Motor neuron (in vitro differentiated cells): ENCODE data around the gene LPIN3. TPM values are rescaled to one million over a fixed set of nuclear protein-coding genes. Genes with fewer than 3 reads are reported as not detected.

Experiments
- ATAC-seq, 8 experiments: fragments of 200-7000 bp; cut with Tn5 transposase; replicated peaks in 6 of 8; 2 replicates each; pipeline ENCODE4 v1.8.0; 2021; ENCODE audit warnings: mild to moderate bottlenecking in 8 of 8, moderate library complexity in 8 of 8
- H3K27ac ChIP-seq, 2 donors: fragments of 250-450 bp; sonication (Bioruptor Pico); 2 replicates each; pipeline ENCODE4 v1.9.0; 2021; ENCODE audit warnings: antibody characterized with exemption in 2 of 2, mild to moderate bottlenecking in 2 of 2, moderate library complexity in 1 of 2
- H3K4me1 ChIP-seq, 2 donors: fragments of 250-450 bp; sonication (Bioruptor Pico); replicated peaks in 1 of 2; 2 replicates each; pipeline ENCODE4 v1.6.1; 2021; ENCODE audit warnings: antibody characterized with exemption in 2 of 2, mild to moderate bottlenecking in 2 of 2, moderate library complexity in 1 of 2
- H3K4me3 ChIP-seq, 5 donors: fragments of 250-450 bp; sonication (Bioruptor Pico); 2 replicates each; pipeline ENCODE4 v1.9.0; 2021; ENCODE audit warnings: antibody characterized with exemption in 5 of 5, mild to moderate bottlenecking in 5 of 5, moderate library complexity in 4 of 5
- WGBS, 10 experiments: fragments of 450-650 bp; shearing (Covaris generic); methylation state at CpG; one replicate each; pipeline ENCODE4 v1.0.0; 2022; 5-methylcytosine and 5-hydroxymethylcytosine counted together
- in situ Hi-C, 9 experiments: fragments of 400-800 bp; cut with MboI; loops; one replicate each; pipeline ENCODE4 v1.15.0; 2021; ENCODE audit warnings: low sequenced_read_pairs in 9 of 9, low pct_unique_long_range_greater_than_20kb in 2 of 9; ENCODE audit not compliant: unreplicated experiment in 9 of 9
- total RNA-seq, 8 experiments: library from RNA; unstranded; fragments of 300-600 nt; gene quantifications; 2 replicates each; pipeline versions ENCODE4 v1.2.3 to v1.2.4, GENCODE V29; 2022

LPIN3 gene
- total RNA-seq, 8 experiments from 2014 or later: 0.43 to 21.1 (median 1.9) TPM

DNA sequence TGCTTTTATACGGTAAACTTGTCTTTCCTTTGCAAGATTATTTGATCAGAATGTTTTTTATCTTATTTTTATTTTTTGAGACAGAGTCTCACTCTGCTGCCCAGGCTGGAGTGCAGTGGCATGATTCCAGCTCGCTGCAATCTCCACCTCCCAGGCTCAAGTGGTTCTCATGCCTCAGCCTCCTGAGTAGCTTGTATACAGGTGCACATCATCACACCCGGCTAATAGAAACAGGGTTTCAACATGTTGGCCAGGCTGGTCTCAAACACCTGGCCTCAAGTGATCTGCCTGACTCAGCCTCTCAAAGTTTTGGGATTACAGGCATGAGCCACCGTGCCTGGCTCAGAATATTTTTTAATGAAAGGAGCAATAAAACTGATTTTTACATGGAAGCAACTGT is 8.9 kb upstream of the LPIN3 start:
- H3K27ac ChIP-seq: no peak overlapping the region
- H3K4me3 ChIP-seq: no peak overlapping the region
- peaks cover 5 to 10% of the 10 kb centered on the region in 2 donors for H3K4me1 ChIP-seq
- ATAC-seq: no peak
- 60 to 100% (median 85%) methylated on average over 1 to 4 of the region's 4 CpGs; no CpG with 5 or more reads in 1 of the 10 experiments for WGBS, 10 experiments
- in situ Hi-C loops: loop anchor here (10.0 to 25.0 kb wide), 5 partner anchors 157 to 369 kb away; no protein-coding TSS in a partner anchor

DNA sequence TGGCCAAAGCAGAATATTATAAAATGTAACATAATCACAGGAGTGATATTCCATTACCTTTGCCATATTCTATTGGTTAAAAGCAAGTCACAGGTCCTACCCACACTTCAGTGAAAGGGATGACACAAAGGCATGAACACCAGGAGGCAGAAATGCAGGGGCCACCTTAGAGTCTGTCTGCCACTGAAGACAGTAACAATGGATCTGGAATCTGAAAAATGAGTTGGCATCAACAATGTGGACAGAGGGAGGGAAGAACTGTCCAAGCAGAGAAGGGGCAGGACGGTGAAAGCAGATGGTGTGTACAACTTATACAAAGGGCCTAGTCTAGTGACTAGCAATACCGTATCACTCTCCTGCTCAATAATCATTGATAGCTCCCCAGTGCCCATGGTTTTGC is 6.6 kb upstream of the LPIN3 start:
- no peak overlapping the region for H3K4me3 ChIP-seq
- WGBS, 10 experiments: 60 to 100% (median 90%) methylated on average over 1 to 2 of the region's 2 CpGs; no CpG with 5 or more reads in 3 of the 10 experiments
- in situ Hi-C loops: loop anchor here (10.0 to 25.0 kb wide), 5 partner anchors 159 to 372 kb away; no protein-coding TSS in a partner anchor
- ATAC-seq: peak in 1 of 8 experiments; percentile 42
- H3K4me1 ChIP-seq: peaks cover 3 to 10% of the 10 kb centered on the region in 2 donors
- H3K27ac ChIP-seq: no peak overlapping the region

DNA sequence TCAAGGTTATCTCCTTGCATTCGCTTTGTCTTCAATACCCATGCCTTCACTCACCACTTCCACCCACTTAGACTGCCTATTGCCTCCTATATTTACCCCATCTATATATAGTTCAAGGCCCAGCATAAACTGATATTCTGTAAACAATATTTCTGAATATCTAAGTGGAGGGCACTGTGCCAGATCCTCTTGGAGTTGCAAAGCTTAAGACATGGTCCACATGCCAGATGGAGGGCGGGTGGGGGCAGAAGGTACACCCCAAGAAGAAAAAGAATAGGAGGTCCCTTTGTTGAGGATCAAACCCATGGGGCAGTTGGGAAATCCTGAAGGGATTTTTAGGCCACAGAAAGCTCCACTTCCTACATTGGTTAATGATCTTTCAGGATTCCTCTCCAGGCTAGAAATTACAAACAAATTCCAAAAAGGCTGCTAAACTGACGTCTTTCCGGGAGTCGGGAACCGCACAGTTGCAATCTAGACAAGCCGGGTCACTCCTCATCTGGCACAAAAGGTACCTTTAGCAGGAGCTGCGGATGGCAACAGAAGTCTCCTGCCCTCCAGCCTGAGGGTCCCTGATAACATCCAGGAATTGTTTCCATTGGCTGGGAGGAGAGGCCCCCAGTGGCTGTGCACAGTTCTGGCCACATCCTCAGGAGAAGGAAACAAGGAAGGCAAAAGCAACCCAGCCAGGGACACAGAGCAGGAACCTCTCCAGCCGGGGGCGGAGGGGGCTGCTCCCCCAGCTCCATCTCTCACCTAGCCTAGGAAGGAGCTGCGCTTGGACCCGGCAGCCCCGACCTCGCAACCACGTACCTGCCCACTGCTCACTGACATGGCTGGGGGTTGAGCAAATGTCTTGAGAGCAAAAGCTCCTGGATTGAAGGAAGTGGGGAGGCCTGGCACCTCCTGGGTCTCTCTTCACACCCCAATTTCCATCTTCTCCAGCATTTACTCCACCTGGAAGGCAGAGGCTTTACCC is 5.9 kb upstream of the LPIN3 start:
- H3K4me1 ChIP-seq: peaks cover 0 to 3% of the 10 kb centered on the region in 2 donors
- in situ Hi-C loops: loop anchor here (10.0 to 25.0 kb wide), 5 partner anchors 160 to 372 kb away; no protein-coding TSS in a partner anchor
- H3K4me3 ChIP-seq: no peak overlapping the region
- peak in 1 of 8 experiments; percentile 16 for ATAC-seq
- WGBS, 10 experiments: 79 to 97% (median 85%) methylated on average over 2 to 14 of the region's 15 CpGs; no CpG with 5 or more reads in 2 of the 10 experiments
- H3K27ac ChIP-seq: no peak overlapping the region

DNA sequence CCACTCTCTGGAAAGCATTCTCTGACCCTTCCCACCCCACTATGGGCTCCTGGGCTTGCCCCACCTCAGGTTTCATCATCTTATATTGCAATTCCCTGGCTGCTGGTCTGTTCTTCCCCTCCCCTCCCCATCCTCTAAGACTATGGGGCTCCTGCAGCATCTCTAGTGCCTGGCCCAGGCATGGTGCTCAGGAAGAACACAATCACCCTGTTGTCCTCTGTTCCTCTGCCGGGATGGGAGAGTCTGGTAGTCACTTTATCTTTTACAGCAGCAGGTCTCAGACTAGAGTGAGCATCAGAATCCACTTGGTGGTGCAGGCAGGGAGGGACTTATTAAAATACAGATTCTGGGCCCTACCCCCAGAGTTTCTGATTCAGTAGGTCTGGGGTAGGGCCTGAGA is 5.0 kb upstream of the LPIN3 start:
- H3K27ac ChIP-seq: no peak overlapping the region
- ATAC-seq: no peak
- peaks cover 0 to 2% of the 10 kb centered on the region in 2 donors for H3K4me1 ChIP-seq
- H3K4me3 ChIP-seq: no peak overlapping the region
- in situ Hi-C loops: loop anchor here (10.0 to 25.0 kb wide), 5 partner anchors 161 to 373 kb away; no protein-coding TSS in a partner anchor
- WGBS, 10 experiments: 63 to 100% methylated on average over 1 of the region's 1 CpG; no CpG with 5 or more reads in 8 of the 10 experiments

DNA sequence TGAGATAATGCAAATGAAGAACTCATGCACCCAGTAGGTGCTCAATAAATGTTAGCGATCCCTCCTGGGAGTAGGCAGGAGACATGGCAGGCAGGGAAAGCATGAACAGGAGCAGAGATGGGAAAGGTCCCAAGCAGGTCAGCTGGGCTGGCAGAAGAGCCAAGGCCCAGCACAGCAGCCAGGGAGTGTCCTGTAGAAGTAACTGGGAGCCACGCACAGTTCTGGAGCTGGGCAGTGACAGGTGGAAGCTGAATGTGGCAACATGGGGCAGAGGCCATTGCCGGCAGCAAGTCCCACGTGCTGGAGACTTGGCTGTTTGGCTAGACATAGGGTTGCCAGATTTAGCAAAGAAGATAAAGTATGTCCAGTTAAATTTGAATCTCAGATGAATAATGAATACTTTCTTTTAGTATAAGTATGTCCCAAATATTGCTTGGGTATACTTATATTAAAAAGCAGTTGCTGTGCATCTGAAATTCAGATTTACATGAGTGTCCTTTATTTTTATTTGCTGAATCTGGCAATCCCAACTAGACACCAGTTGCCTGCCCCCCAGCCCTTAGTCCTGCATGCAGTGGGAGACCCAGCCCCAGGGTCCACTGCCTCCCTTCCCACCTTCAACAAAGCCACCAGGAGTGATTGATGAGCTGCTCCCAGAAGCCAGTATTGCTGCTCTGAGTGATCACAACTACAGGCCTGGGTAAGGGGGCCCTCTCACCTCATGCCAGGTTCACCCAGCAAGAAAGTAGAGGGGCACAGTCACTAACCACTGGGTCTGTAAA is 3.7 kb upstream of the LPIN3 start:
- in situ Hi-C loops: loop anchor here (10.0 to 25.0 kb wide), 5 partner anchors 162 to 375 kb away; no protein-coding TSS in a partner anchor
- WGBS, 10 experiments: 88 to 100% (median 94%) methylated on average over 1 to 4 of the region's 4 CpGs; no CpG with 5 or more reads in 2 of the 10 experiments
- no peak overlapping the region for H3K27ac ChIP-seq

DNA sequence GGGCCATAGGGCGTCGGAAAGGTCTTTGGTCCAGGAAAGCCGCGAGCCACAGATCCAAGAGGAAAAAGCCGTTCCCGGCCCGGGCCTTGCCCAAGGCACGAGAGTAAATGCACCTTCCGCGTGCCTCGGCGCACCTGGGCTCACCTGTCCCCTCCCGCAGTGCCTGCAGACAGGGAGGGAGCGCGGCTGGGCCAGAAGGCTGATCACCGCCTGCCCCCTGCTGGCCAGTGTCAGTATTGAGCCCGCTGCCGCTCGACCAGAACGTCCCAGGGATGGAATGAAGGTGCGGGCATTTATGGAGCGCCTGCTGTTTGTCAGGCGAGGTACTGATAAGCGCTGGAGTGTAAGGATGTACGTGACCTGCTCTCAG is 679 bp upstream of the LPIN3 start:
- H3K4me3 ChIP-seq: peak overlapping the region in 4 of 5 donors; percentile 11 to 27 (median 20)
- peaks cover 0 to 7% of the 10 kb centered on the region in 2 donors for H3K4me1 ChIP-seq
- H3K27ac ChIP-seq: no peak overlapping the region
- peak; percentile 67 to 85 (median 75) for ATAC-seq
- in situ Hi-C loops: loop anchor here (5.0 to 25.0 kb wide), 6 partner anchors 163 to 378 kb away; no protein-coding TSS in a partner anchor
- WGBS, 10 experiments: 0 to 43% (median 1%) methylated on average over 4 to 11 of the region's 25 CpGs; no CpG with 5 or more reads in 2 of the 10 experiments

More for the DNA sequence above, 3.7 kb upstream of the LPIN3 start:
- no peak for ATAC-seq
- Histone ChIP-seq H3K4me3 (no peak overlapping the region), H3K4me1 (peaks cover 0 to 7% of the 10 kb centered on the region in 2 donors)

DNA sequence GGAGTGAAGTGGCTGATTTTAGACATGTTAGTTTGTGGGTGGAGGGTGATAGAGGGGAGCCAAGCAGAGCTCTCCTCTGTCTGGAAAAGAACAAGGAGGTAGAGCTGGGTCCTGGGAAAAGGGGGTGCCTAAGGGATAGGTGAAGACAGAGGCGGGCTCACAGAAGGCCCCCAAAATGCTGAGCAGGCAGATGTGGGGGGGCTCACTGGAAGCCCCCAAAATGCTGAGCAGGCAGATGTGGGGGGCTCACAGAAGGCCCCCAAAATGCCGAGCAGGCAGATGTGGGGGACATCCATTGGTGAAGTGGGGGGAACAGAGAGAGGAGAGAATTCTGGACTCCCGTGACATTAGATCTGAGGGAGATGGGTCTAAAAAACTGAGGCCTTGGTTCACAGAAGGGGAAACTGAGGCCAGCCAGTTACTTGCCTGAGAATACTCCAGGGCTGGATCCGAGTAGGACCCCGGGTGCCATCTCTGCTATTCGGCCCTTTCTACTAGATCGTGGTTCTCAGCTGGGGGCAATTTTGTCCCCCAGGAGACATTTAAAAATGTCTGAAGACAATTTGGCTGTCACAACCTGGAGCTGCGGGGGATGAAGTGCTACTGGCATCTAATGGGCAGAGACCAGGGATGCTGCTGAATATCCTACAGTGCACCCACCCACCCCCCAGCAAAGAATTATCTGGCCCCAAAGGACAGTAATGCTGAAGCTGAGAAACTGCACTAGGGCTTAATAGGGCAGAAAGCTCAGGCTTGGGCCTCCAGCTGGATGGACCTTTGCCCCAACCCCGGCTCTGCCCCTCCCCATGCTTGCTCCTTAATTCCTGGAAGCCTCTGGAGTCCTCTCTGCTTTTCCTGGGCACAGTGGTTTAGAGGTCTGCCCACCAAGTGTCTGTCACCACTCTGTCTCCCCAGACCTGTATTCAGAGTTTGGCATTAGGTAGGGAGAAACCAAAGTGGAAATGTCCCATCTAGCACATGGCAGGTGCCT is 2.1 kb downstream of the LPIN3 start:
- ATAC-seq: no peak
- Histone ChIP-seq H3K4me3 (no peak overlapping the region), H3K27ac (no peak overlapping the region), H3K4me1 (peaks cover 0 to 11% of the 10 kb centered on the region in 2 donors)
- WGBS, 10 experiments: 83 to 100% methylated on average over 1 of the region's 9 CpGs; no CpG with 5 or more reads in 8 of the 10 experiments
- in situ Hi-C loops: loop anchor here in 8 of 9 experiments (5.0 to 25.0 kb wide), 5 partner anchors 165 to 380 kb away; no protein-coding TSS in a partner anchor

DNA sequence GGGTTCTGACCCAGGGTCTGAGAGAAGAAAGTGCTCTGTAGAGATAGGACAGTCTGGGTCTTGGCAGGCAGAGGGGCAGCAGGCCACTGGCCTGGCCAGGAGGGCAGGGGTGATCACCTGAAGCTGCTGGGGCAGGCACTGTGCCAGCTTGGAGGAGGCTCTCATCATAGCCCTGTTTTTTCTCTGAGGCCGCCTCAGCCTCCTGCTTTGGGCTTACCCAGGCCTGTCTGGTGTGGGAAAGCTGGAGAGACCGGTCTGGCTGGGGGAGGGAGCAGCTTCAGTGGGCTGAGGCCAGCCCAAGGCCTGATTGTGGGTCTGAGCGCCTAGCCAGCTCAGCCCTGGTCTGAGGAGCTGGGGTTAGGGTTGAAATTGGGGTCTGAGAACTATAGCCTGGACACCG is 3.9 kb downstream of the LPIN3 start:
- Histone ChIP-seq H3K27ac (no peak overlapping the region), H3K4me1 (peaks cover 0 to 13% of the 10 kb centered on the region in 2 donors), H3K4me3 (no peak overlapping the region)
- in situ Hi-C loops: loop anchor here in 8 of 9 experiments (5.0 to 25.0 kb wide), 5 partner anchors 167 to 382 kb away; no protein-coding TSS in a partner anchor
- 80 to 100% (median 88%) methylated on average over 1 to 2 of the region's 4 CpGs; no CpG with 5 or more reads in 6 of the 10 experiments for WGBS, 10 experiments
- ATAC-seq: no peak

DNA sequence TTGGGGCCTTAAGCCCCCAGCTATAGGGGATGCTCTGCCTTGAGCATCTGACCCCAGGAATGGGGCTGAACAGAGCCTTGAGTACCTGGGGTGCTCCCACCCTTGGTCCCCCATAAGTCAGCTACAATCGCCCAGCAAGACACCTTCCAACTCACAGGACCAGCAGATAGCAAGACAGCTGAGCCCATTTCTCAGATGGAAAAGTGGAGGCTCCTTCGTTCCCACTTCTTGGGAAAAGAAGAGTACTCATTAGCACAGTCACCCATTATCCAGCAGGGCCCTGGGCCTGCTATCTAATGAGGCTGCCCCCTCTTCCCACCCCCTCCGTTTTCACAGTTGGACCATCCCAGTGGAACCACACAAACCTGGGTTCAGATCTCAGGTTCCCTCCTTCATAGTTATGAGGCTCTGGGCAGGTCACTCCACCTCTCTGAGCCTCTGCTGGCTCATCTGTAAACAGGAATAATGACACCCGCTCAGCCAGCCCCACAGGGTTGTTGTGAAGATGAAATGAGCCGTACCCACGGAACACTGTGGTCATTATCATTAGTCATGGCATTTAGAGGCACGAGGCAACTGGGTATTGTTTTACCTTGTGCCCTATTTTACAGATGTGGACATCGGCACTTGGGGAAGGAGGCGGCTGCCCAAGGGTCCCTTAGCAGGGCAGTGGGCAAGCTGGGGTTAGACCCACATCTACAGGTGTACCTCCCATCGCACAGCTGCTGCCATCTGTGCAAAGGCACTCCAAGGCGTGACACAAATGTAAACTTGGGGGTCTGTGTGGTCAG is 4.5 kb downstream of the LPIN3 start:
- ATAC-seq: no peak
- in situ Hi-C loops: loop anchor here in 8 of 9 experiments (5.0 to 25.0 kb wide), 5 partner anchors 168 to 383 kb away; no protein-coding TSS in a partner anchor
- no peak overlapping the region for H3K27ac ChIP-seq
- H3K4me1 ChIP-seq: peaks cover 0 to 13% of the 10 kb centered on the region in 2 donors
- H3K4me3 ChIP-seq: no peak overlapping the region
- WGBS, 10 experiments: 40 to 100% (median 80%) methylated on average over 1 to 9 of the region's 11 CpGs; no CpG with 5 or more reads in 3 of the 10 experiments

DNA sequence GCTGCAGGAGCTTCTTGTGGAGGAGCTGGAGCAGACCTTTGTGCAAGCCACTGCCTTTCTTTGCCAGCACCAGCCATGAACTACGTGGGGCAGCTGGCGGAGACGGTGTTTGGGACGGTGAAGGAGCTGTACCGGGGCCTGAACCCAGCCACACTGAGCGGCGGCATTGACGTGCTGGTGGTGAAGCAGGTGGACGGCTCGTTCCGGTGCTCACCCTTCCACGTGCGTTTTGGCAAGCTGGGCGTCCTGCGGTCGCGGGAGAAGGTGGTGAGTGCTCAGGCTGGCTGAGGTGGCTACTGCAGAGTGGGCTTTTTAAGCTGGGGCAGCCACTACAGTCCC is 5.1 kb downstream of the LPIN3 start:
- in situ Hi-C loops: loop anchor here in 8 of 9 experiments (10.0 to 25.0 kb wide), 4 partner anchors 171 to 383 kb away; no protein-coding TSS in a partner anchor
- ATAC-seq: no peak
- Histone ChIP-seq H3K4me3 (no peak overlapping the region), H3K27ac (no peak overlapping the region), H3K4me1 (peaks cover 0 to 13% of the 10 kb centered on the region in 2 donors)
- WGBS, 10 experiments: 88 to 100% (median 100%) methylated on average over 1 to 9 of the region's 17 CpGs; no CpG with 5 or more reads in 5 of the 10 experiments
